Stimulated activated CD8-positive, alpha-beta memory T cell treated with anti-CD3 and anti-CD28 coated beads, Interleukin-15, amount 100 ng/mL, for 1 hour (primary cell): Measurements from ENCODE around the gene IQCN.

Source experiments
- DNase-seq: peaks from one replicate; pipeline ENCODE4 v3.0.0-alpha.2; 2020; ENCODE audit warnings: low read depth

Gene IQCN, protein sequence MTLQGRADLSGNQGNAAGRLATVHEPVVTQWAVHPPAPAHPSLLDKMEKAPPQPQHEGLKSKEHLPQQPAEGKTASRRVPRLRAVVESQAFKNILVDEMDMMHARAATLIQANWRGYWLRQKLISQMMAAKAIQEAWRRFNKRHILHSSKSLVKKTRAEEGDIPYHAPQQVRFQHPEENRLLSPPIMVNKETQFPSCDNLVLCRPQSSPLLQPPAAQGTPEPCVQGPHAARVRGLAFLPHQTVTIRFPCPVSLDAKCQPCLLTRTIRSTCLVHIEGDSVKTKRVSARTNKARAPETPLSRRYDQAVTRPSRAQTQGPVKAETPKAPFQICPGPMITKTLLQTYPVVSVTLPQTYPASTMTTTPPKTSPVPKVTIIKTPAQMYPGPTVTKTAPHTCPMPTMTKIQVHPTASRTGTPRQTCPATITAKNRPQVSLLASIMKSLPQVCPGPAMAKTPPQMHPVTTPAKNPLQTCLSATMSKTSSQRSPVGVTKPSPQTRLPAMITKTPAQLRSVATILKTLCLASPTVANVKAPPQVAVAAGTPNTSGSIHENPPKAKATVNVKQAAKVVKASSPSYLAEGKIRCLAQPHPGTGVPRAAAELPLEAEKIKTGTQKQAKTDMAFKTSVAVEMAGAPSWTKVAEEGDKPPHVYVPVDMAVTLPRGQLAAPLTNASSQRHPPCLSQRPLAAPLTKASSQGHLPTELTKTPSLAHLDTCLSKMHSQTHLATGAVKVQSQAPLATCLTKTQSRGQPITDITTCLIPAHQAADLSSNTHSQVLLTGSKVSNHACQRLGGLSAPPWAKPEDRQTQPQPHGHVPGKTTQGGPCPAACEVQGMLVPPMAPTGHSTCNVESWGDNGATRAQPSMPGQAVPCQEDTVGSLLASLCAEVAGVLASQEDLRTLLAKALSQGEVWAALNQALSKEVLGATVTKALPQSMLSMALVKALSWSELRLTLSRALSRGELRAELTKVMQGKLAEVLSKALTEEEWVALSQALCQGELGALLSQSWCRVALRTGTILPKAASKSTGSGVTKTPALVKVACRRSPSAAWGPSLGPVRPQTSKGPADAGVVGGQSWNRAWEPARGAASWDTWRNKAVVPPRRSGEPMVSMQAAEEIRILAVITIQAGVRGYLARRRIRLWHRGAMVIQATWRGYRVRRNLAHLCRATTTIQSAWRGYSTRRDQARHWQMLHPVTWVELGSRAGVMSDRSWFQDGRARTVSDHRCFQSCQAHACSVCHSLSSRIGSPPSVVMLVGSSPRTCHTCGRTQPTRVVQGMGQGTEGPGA (N-terminal part only)

DNA sequence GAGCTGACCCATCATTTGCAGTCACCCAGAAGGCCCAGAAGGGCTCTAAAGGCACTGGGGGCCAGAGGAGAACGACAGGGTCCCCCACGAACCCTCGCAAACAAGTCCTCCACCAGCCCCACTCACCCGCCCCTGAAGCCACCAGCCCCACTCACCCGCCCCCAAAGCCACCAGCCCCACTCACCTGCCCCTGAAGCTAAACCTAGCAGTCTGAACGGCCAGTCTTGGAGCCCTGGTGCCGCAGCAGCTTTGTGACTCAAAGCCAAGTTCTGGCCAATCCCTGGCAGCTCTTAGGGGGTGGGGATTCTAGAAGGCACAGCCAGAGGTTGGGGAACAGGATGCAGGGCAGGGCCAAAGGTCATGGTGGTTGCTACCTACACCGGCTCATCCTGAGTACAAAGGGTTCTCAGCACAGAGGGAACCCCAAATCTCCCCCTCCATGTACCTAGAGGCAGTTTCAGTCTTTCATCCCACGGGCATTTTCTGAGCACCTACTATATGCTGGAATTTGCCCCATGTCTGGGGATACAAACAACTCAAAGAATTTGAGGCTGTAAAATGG is at the start of gene IQCN:
Gene IQCN, minus strand, starts transcription at position 234 of the 562 bp plus-strand sequence. CDS start 4,974 bp downstream, outside the sequence.
- DNase-seq: no peak

DNA sequence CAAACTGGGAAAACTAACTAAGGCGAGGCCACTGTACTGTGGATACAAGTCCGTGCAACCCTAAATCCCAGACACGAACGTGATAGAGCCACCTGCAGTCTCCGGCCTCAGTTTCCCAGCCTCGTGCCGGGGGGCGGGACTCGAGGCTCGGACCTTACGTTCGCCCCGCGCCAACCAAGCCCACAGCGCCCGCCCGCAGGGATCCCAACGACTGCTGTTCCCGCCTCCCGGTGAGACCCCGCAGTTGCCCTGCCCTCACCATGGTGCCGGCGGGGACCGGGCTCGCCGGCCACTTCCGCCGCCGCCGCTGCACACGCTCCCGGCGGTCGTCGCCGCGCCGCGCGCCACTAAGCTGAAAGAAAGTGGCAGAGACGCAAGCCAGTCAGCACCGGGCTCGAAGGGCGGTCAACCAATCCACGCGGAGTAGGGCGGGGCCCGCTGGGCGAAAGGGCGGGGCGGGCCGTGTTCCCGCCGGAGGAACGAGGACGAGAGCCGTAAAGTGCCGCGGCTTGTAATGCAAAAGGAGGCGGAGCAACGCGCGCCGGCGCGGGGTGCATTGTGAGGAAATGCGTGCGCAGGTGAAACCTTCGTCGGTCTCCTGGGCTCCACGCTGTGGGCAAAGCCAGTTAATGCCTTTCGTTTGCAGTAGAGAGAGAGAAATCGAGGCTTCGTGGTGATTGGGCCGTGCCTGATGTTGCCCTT is 48.7 kb upstream of the IQCN start, which contains the start of gene LSM4:
Gene LSM4, minus strand, starts transcription at position 318 of the 702 bp plus-strand sequence. Its CDS starts 56 bp downstream, at position 262.
- peak; percentile 99 for DNase-seq

DNA sequence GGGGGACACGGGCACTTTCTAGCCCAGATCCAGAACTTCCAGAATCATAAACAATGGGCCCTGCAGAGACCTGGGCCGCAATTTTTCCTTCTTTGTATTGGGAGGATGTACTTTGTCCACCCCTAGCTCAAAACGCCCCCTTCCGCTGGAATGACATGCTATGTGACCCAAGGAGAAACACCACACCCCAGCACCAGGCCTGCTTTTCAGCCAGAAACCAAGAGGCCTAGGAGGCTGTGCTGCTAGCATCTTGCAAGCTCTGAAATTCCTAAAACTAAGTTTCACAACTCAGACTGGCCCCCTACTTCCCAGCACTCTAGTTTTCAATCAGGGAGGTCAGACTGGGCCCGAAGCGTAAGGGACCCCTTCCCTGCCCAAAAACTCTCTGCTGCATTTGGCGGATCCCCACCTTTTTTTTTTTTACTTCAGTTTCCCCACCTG is 48.1 kb upstream of the IQCN start:
- DNase-seq: no peak

DNA sequence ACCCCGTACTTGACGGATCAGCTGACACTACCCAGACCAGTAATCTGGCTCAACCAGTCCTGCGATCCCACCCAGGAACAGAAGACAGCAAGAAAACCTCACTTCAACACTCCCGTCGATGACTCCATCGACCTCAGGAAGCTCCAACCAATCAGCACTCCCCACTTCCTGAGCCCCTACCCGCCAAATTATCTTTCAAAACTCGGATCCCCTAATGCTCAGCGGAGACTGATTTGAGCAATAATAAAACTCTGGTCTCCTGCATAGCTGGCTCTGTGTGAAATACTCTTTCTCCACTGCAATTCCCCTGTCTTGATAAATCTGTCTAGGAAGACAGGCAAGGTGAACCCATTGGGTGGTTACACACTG is 47.5 kb upstream of the IQCN start:
- DNase-seq: no peak

DNA sequence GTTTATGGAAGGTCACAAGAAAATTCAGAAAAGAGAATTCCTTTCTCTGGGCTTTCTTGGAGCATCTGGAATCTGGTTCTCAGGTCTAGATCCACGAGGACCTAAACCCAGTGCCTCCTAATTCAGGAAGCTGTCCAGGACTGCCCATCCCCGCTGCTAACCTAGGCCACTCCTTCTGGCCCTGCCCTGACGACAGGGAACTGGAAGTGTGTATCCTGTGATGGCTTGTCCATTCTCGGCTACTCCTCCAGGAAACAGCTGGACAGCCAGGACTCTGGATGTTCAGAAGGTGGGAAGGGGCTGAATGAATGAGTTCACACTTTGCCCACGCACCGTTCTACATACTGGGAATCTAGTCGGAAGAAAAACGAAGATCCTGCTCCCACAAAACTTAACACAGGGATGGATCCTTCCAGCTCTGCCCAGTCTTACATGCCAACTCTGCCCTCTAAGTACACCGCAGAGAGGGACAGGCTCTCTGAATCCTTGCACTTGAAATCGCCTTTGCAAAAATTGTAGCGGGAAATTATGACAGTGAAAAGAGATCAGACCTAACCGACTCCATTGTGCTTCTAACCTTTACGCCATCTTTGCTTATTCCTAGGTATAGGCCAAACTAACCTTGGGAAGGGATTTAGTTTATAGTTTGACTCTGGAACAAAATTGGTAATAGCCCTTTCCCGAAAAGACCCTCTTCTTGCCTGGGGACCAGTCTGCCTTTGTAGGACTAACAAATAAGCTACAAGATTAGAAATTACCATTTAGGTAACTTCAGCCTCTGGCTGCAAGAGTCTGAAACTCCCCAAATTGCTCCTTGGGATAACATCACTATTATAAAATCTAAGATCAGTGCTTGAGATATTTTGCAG is 46.8 kb upstream of the IQCN start:
- DNase-seq: no peak

DNA sequence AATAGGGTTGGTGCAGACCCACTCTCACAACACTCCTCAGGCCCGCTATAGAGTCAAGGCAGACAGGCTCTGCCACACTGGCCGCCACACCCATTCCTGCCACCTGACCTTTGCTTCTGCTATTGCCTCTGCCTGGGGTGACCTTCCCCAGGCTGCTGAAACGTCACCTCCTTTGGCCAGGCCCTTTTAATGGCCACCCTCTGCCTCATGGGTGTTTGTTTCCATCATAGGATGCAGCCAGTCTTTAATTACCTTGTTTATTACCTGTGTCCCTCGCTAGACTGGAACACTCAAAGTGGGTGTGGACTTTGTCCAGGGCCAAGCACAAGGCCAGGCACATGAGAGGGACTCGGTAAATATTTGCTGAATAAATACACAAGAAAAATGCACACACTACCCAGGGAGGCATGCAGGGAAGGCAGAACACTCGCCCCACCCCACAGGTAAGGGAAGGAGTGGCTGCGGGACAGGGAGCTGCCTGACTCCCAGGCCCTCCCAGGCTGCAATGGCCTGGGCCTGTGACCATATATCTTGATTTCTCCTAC is 45.4 kb upstream of the IQCN start:
- DNase-seq: no peak

DNA sequence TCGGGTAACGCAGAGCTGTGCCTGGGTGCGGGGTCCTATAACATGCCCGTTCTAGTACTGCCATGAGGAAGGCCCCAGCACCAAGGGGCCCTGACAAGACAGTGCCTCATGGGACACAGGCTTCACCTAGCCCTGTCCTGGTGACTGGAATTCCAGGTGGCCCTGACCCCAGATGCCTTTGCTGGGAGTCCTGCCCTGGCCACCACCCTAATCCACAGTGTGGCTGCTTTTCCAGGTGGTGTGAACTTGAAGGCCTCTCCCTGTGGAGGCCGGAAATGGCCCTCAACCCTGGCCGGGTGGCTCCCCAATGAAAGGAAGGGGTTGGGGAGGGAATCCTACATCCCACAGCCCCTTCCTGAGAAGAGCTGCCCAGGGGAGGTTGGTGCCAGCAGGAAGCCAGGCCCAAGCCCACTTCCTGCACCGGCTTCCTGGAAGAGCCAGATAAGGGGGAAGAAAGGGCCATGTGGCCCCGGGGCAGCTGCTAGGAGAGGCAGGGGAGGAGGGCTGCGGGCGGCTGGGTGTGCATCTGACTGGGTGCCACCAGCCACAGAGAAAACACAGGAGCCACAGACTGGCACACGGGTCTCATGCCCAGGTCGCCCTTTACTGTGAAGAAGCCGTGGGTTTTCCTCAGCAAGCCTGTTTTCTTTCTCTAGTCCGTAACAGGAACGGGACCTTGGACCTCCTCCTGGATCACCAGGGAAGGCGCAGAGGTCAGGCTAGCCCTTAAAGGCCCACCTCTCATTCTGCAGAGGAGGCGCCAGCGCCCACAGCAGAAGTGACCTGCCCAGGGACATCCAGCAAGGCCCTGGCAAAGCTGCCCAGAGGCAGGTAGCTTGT is 43.9 kb upstream of the IQCN start:
- DNase-seq: no peak

DNA sequence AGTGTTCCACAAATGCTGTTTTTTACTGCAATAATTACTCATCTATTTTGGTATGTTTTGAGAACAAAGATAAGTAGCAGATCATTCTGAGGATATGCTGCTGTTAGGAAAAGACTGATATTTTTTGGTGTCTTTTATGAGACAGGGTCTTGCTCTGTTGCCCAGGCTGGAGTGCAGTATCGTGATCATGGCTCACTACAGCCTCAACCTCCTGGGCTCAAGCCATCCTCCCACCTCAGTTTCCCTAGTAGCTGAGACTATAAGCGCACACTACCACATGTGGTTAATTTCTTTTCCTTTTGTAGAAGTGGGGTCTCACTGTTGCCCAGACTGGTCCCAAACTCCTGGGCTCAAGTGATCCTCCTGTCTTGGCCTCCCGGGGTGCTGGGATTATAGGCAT is 39.1 kb upstream of the IQCN start:
- no peak for DNase-seq

DNA sequence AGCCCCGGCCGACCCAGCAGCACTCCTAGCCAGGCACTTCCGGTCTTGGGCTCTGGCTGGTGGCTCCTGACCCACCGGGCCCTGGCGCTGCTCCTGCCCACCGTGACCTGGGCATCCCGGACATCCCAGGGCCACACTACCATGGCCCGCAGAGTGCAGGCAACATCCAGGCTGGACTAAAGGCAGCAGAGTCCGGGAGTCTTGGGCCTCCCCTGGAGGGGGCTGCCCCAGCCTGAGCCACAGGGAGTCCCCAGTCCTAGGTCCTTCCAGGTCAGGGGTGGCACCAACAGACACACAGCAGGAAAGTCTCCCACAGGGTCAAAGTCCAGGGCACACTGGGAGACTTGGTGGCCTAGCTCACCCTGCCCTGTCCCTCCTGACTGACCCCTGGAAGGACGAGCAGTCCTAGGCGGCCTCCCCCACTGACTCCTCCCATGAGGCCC is 37.9 kb upstream of the IQCN start:
- DNase-seq: no peak

DNA sequence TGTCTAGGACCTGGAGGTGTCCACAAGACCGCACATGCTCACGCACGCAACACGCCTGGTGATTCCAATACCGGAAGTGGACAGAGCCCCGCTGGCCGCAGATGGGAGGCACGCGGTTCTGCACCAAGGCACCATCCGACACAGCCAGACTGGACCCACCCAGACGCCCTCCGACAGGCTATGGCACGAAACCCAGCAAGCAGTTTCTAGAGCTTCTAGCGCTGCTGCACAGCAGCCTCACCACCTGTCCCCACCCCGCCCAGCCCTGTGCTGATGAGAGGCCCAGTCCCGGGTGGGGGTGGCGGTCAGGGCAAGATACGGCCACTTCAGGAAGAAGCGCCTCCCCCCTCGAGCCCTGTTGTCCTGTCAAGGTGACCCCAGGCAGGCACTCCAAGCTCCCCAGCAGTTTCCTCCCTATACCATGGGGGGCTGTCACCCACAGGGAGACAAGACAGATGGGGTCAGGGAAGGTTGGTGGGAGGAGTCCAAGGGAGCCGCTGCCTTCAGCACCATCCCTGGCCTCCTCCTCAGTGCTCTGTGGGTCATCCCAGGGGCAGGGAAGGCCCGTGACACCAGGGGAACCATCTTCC is 37.3 kb upstream of the IQCN start:
- DNase-seq: no peak

DNA sequence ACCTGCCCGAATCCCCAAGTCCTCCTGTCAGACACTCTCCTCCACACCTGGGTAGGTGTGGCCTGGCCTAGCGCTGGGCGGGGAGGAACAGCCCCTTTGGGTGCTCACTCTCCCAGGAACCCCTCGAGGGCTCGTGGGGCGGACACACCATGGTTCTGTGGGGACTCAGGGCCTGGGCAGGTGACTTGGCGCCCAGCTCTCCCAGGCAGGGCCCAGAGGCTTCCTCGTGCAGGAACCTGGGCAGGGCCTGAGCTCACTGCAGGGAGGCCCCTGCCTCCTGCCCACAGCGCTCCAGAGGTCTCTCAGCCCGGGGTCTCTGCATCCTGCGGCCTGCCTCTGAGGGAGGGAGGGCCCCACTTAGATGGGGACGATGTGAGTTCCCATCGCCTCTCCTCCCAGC is 36.7 kb upstream of the IQCN start:
- no peak for DNase-seq

DNA sequence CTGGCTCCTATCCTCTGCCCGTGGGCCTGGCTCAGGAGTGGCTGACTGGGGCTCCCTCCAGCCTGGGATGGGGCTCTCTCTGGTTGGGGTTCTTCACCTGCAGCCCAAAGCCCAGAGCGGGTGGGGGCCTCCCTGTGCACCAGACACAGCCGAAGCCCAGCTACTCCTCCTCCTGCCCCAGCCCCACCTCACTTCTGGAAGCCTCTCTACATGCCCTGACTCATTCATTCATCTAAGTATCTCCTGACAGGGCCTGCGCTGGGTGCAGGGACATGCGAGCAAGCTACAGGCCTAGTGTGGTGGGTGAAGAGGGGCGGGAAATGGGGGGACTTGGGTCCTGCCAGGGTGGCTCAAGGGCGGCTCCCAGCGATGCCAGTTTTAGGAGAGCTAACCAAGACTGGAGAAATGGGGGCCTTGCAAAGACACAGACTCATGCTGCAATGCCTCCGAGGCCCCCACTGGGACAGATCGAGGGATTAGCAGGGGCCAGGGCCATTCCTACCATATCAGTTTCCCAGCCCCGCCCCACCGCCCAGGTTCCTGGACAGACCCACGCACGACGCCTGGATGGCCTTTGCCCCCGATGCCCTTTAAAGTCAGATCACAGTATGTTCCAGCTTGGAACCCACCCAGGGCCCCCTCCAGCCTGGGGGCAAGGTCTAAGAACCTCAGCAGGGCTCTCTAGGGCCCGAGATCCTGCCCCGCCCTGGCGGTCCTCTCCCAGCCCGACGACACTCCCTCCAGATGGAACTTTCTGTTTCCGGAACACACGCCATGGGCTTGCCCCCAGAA is 36.1 kb upstream of the IQCN start:
- no peak for DNase-seq

DNA sequence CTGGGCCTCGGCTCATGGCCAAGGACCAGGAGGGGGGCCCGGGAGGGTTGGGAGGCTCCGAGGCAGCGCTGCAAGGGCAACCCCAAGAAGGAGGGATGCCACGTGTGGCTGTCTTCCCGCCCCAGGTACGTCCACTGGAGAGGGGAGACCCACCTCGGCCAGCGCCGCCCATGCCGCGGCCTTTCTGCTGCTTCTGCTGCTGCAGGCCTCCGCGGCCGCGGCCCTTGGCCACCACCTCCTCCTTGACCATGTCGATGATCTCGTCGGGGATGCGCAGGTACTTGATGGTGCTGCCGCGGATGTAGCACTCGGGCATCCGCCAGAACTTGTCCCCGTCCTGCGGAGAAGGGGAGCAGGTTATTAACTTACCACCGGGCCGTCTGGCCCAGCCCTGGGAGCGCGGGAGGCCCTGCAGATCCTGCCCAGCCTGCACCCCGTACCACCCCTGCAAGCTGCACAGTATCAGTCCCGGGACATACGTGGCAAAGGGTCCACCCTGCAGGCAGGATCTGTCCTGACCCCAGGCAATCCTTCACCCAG is 35.3 kb upstream of the IQCN start:
- DNase-seq: no peak

DNA sequence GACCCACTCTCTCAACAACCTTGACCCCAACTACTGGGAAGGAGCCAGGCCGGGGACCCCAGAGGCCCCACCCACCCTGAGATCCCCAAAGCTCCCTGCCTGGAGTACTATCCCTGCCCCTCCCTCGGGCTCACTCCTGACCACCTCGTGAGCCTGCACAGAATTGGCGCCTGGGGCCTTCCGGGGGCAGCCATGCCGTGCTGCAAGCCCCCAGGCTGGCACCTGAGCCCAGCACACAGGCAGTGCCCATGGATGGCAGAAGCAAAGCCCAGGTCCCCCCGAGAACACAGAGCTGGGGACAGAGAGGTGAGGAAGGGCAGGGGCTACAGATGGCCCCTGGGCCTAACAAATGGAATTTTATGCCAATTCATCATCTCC is 34.7 kb upstream of the IQCN start:
- DNase-seq: no peak

DNA sequence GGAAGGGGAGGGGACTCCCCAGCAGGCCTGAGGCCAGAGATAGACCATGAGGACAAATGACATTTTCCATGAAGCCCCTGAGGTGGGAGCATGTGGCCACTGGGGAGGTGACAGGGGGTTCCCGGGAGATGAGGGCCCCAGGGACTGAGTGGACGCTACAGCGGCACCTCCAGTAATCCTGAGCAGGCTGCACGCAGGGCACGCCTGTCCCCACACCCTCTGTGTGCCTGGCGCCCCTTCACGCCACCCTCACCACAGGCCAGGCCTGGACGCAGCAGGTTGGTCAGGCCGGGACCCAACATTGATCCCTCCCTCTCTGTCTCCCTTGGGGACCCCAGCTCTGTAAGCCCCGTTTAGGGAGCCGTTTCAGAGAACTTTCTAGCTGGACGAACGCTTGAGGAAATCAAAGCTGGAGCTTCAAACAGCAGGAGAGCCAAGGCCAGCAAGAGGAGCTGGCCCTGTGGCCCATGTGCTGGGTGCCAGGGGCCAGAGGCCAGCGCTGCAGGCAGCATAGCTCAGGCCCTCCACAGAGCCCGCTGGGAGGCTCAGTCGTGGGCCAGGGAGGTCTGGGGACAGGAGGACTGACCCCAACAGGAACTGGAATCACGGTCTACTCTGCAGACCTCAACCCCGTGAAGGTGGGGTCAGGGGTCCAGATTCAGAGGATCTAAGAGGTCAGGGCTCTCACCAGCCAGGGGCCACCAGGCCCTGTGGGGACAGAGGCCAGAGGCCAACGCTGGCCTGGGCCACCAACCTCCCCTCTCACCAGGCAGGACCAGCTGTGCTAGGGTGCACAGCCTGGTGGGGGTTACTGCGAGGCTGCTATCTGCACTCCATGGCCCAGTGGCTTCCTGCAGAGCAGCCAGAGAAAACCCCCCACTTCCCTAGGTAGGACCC is 34.0 kb upstream of the IQCN start:
- DNase-seq: no peak

DNA sequence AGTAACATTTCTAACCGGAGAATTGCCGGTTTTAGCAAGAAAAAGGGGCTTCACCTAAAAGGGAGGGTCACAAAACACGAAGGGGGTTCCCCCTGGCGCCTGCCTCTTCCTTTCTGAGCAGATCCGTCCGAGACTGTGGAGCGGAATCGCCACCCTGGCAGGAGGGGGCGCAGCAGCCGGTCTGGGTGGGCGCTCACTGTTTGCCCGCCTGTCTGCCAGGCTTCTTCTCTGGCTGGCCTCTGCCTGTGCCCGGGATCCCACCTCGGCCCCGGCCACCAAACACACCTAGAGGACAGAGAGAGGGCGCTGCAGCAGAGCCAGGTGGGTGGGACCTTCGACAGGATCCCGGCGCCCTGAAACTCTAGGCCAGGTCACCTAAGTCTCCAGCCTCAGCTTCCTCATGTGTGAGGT is 33.0 kb upstream of the IQCN start:
- no peak for DNase-seq
